Activated B cell treated with CpG ODN at 0.5 μM for 24 hours (primary cell): Measurements from ENCODE around the gene VDAC2. TPM values are rescaled to one million over a fixed set of nuclear protein-coding genes. Genes with fewer than 3 reads are reported as not detected.

Source experiments
- ATAC-seq: fragments of 200-7000 bp; cut with Tn5 transposase; one replicate; pipeline ENCODE4 v1.10.0; 2021; ENCODE audit warnings: low read depth, mild to moderate bottlenecking, moderate library complexity
- CTCF ChIA-PET: fragments of 350-600 bp; sonication (Branson Sonifier 250); formaldehyde crosslinking; loops from one replicate; lab custom pipeline; 2021; ENCODE audit warnings: antibody characterized with exemption; lab: Charles Lee
- POLR2A ChIA-PET: fragments of 350-600 bp; sonication (Branson Sonifier 250); formaldehyde crosslinking; loops from one replicate; lab custom pipeline; 2021; ENCODE audit warnings: antibody characterized with exemption; lab: Charles Lee
- DNase-seq: peaks from one replicate; pipeline ENCODE4 v3.0.0; 2022
- H3K27ac Mint-ChIP-seq: one replicate; pipeline ENCODE4 v1.8.0; 2020; ENCODE audit warnings: mixed read lengths
- H3K27me3 Mint-ChIP-seq: one replicate; pipeline ENCODE4 v1.8.0; 2021; ENCODE audit warnings: mixed read lengths
- H3K36me3 Mint-ChIP-seq: one replicate; pipeline ENCODE4 v1.8.0; 2021; ENCODE audit warnings: low read depth, mixed read lengths
- H3K4me1 Mint-ChIP-seq: one replicate; pipeline ENCODE4 v1.8.0; 2021; ENCODE audit warnings: mixed read lengths
- H3K4me3 Mint-ChIP-seq: one replicate; pipeline ENCODE4 v1.8.0; 2020; ENCODE audit warnings: mild to moderate bottlenecking, mixed read lengths
- H3K9me3 Mint-ChIP-seq: one replicate; pipeline ENCODE4 v1.8.0; 2020; ENCODE audit warnings: mixed read lengths
- CTCF ChIP-seq: fragments of 200-600 bp; IDR thresholded peaks from one replicate; pipeline ENCODE4 v1.8.0; 2022; ENCODE audit warnings: antibody characterized with exemption, mild to moderate bottlenecking
- intact Hi-C: fragments of 100-400 bp; cut with micrococcal nuclease; formaldehyde crosslinking; loops from one replicate; pipeline ENCODE4 v1.15.1; 2024
- total RNA-seq: library from RNA; stranded (reverse); gene quantifications from 2 replicates; pipeline ENCODE4 v1.2.3, GENCODE V29; 2022

The VDAC2 gene
- total RNA-seq, 1 donor from 2014 or later: 104 TPM

GRCh38 chr10:75231672-75232581 lies 21.3 kb downstream of the VDAC2 start:
- Mint-ChIP-seq H3K9me3 (no peaks in the 10 kb centered on the region), H3K27ac (no peak overlapping the region), H3K4me3 (peak overlapping the region; percentile 24), H3K4me1 (peaks cover 26% of the 10 kb centered on the region), H3K36me3 (peaks cover 45% of the 10 kb centered on the region), H3K27me3 (no peaks in the 10 kb centered on the region)
- ATAC-seq (no peak), DNase-seq (no peak)
- no peak for TF ChIP-seq CTCF
- intact Hi-C loops: loop anchor here (5.0 to 10.0 kb wide), 5 partner anchors 807 to 1980 kb away; partner anchors contain the start of genes MRPS16, MYOZ1 and VCL
- ChIA-PET POLR2A (interaction anchor here (2.9 kb wide), 1 partner anchor 21 kb away, joined by 26 read pairs; the partner anchor contains the start of gene VDAC2), CTCF (interaction anchor here (1.5 kb wide), 1 partner anchor 16 kb away, joined by 4 read pairs; no protein-coding TSS in a partner anchor)

GRCh38 chr10:75233444-75234016 lies 22.9 kb downstream of the VDAC2 start:
- no peaks in the 10 kb centered on the region for H3K9me3 Mint-ChIP-seq
- peaks cover 26% of the 10 kb centered on the region for H3K4me1 Mint-ChIP-seq
- peak overlapping the region; percentile 80 for H3K27ac Mint-ChIP-seq
- intact Hi-C loops: loop anchor here (1.0 to 10.0 kb wide), 9 partner anchors 23 to 1981 kb away; partner anchors contain the start of genes ADK, KAT6B, MRPS16 and MYOZ1
- ChIA-PET POLR2A (interaction anchor here (0.6 to 5.5 kb wide), 4 partner anchors 23 to 719 kb away, joined by 3 to 60 read pairs (median 3); partner anchors contain the start of gene VDAC2), CTCF (interaction anchor here (1.0 to 4.8 kb wide), 3 partner anchors 46 to 989 kb away, joined by 3 to 32 read pairs (median 20); no protein-coding TSS in a partner anchor)
- H3K36me3 Mint-ChIP-seq: peaks cover 38% of the 10 kb centered on the region
- DNase-seq (no peak), ATAC-seq (no peak)
- no peaks in the 10 kb centered on the region for H3K27me3 Mint-ChIP-seq
- H3K4me3 Mint-ChIP-seq: peak overlapping the region; percentile 85
- TF ChIP-seq CTCF: no peak

GRCh38 chr10:75234017-75234682 lies 23.6 kb downstream of the VDAC2 start:
- peaks cover 32% of the 10 kb centered on the region for H3K36me3 Mint-ChIP-seq
- intact Hi-C loops: loop anchor here (1.0 to 10.0 kb wide), 9 partner anchors 24 to 1982 kb away; partner anchors contain the start of genes ADK, KAT6B, MRPS16 and MYOZ1
- H3K9me3 Mint-ChIP-seq: no peaks in the 10 kb centered on the region
- CTCF ChIA-PET: interaction anchor here (1.0 to 4.8 kb wide), 4 partner anchors 24 to 990 kb away, joined by 3 to 32 read pairs (median 18); partner anchors contain the start of gene VDAC2
- no peaks in the 10 kb centered on the region for H3K27me3 Mint-ChIP-seq
- peak overlapping the region; percentile 80 for H3K27ac Mint-ChIP-seq
- TF ChIP-seq CTCF: no peak
- POLR2A ChIA-PET: interaction anchor here (0.6 to 5.5 kb wide), 6 partner anchors 21 to 1740 kb away, joined by 3 to 60 read pairs (median 6); partner anchors contain the start of genes SAMD8 and VDAC2
- DNase-seq: peak; percentile 98
- peak overlapping the region; percentile 85 for H3K4me3 Mint-ChIP-seq
- ATAC-seq: peak; percentile 83
- H3K4me1 Mint-ChIP-seq: peaks cover 21% of the 10 kb centered on the region

GRCh38 chr10:75234683-75235374 lies 24.2 kb downstream of the VDAC2 start:
- intact Hi-C loops: loop anchor here (1.0 to 10.0 kb wide), 11 partner anchors 25 to 1983 kb away; partner anchors contain the start of genes ADK, KAT6B, MRPS16 and MYOZ1
- H3K27ac Mint-ChIP-seq: peak overlapping the region; percentile 80
- ChIA-PET POLR2A (interaction anchor here (0.5 to 5.5 kb wide), 6 partner anchors 22 to 1741 kb away, joined by 3 to 60 read pairs (median 6); partner anchors contain the start of genes SAMD8 and VDAC2), CTCF (interaction anchor here (1.0 to 4.8 kb wide), 7 partner anchors 24 to 993 kb away, joined by 3 to 32 read pairs (median 9); partner anchors contain the start of gene VDAC2)
- no peak for ATAC-seq
- H3K27me3 Mint-ChIP-seq: no peaks in the 10 kb centered on the region
- H3K4me1 Mint-ChIP-seq: peaks cover 21% of the 10 kb centered on the region
- peak overlapping the region; percentile 85 for H3K4me3 Mint-ChIP-seq
- no peak for DNase-seq
- no peak for TF ChIP-seq CTCF
- no peaks in the 10 kb centered on the region for H3K9me3 Mint-ChIP-seq
- H3K36me3 Mint-ChIP-seq: peaks cover 25% of the 10 kb centered on the region
